ENCODE data around the gene TLL2. TPM values are rescaled to one million over a fixed set of nuclear protein-coding genes. Genes with fewer than 3 reads are reported as not detected.

TLL2 gene
- total RNA-seq, 1 experiment from 2014 or later: 9.1 TPM

DNA sequence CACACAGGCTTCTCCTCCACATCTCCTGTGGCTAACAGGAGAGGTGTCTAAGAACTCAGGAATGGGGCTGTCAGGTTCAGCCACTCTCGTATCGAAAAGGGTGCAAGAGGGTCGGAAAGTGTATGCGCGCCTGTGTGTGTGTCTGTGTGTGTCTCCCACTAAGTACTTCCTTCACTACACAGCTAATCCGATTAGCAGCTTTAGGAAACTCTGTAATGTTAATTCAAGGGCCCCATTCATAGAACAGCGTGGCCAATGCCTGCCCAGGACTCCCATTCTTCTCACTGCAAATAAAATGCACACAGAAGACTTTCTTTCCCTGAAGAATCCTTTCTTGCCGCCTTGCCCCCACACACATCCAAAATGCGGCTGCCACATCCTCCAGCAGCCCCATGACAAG, 39.9 kb downstream of the TLL2 start (continued):
- TF ChIP-seq RORB (CRISPR knock-in tag; IDR thresholded peaks at IDR 0.05) (no peak), OVOL2 (CRISPR knock-in tag; IDR thresholded peaks at IDR 0.05; ENCODE audit: borderline replicate concordance) (no peak), GRHL2 (CRISPR knock-in tag; IDR thresholded peaks at IDR 0.05; ENCODE audit: insufficient replicate concordance, severe bottlenecking) (no peak), ELF4 (CRISPR knock-in tag; IDR thresholded peaks at IDR 0.05; ENCODE audit: low read depth) (no peak), SMAD3 (CRISPR knock-in tag; IDR thresholded peaks at IDR 0.05; ENCODE audit: borderline replicate concordance) (no peak), CREM (CRISPR knock-in tag; IDR thresholded peaks at IDR 0.05) (no peak)
- TF ChIP-seq, protein P1, sequence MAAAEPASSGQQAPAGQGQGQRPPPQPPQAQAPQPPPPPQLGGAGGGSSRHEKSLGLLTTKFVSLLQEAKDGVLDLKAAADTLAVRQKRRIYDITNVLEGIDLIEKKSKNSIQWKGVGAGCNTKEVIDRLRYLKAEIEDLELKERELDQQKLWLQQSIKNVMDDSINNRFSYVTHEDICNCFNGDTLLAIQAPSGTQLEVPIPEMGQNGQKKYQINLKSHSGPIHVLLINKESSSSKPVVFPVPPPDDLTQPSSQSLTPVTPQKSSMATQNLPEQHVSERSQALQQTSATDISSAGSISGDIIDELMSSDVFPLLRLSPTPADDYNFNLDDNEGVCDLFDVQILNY (CRISPR knock-in tag; IDR thresholded peaks at IDR 0.05): no peak

DNA sequence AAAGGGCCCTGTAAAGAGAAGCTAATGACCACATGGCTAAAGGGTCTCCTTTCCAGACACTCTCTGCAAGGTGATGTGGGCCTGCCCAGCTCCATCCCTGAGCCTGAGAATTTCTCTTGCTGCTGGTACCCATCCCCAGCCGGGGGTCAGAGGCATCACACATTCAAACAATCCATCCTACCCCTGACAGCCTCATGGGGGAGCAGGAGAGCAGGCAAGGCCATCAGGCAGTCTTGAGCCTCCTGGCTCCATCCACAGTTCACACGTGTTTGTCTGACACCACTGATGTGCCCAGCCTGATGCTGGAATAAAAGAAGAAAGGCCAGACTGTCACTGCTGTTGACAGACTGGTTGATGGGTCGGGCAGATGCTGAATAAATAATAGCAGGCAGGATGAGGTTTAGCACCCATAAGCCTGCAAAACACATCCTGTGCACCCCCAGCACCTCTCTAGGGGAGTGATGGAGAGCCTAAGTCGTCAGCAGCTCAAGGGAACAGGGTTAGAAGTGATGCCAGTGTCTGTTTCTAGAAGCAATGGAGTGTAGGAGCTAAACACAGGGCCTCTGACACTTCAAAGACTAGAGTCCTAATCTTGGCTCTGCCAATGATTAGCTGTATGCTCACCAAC, 43.5 kb downstream of the TLL2 start:
- peaks cover 5% of the 10 kb centered on the region for H3K36me3 Mint-ChIP-seq
- no peaks in the 10 kb centered on the region for H3K27me3 Mint-ChIP-seq (ENCODE audit: low read depth)
- H3K27ac Mint-ChIP-seq: no peak overlapping the region
- CTCF ChIA-PET: interaction anchor here (0.6 to 4.6 kb wide), 27 partner anchors 10 to 99 kb away, joined by 3 to 31 read pairs (median 5); partner anchors contain the start of gene TLL2
- POLR2A ChIA-PET: interaction anchor here (1.1 kb wide), 1 partner anchor 43 kb away, joined by 3 read pairs; no protein-coding TSS in a partner anchor
- TF ChIP-seq, protein P2, sequence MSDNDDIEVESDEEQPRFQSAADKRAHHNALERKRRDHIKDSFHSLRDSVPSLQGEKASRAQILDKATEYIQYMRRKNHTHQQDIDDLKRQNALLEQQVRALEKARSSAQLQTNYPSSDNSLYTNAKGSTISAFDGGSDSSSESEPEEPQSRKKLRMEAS (CRISPR knock-in tag; IDR thresholded peaks at IDR 0.05): 0 out of 2 replicates have a peak, but pooled peaks have one; percentile 13
- TF ChIP-seq, protein P3, sequence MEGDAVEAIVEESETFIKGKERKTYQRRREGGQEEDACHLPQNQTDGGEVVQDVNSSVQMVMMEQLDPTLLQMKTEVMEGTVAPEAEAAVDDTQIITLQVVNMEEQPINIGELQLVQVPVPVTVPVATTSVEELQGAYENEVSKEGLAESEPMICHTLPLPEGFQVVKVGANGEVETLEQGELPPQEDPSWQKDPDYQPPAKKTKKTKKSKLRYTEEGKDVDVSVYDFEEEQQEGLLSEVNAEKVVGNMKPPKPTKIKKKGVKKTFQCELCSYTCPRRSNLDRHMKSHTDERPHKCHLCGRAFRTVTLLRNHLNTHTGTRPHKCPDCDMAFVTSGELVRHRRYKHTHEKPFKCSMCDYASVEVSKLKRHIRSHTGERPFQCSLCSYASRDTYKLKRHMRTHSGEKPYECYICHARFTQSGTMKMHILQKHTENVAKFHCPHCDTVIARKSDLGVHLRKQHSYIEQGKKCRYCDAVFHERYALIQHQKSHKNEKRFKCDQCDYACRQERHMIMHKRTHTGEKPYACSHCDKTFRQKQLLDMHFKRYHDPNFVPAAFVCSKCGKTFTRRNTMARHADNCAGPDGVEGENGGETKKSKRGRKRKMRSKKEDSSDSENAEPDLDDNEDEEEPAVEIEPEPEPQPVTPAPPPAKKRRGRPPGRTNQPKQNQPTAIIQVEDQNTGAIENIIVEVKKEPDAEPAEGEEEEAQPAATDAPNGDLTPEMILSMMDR (IDR thresholded peaks at IDR 0.05): peak; percentile 46
- no peak for TF ChIP-seq FOXK1 (CRISPR knock-in tag; IDR thresholded peaks at IDR 0.05)
- TF ChIP-seq GTF2I (CRISPR knock-in tag; conservative IDR thresholded peaks at IDR 0.05): no peak
- peaks cover 27% of the 10 kb centered on the region for H3K4me1 Mint-ChIP-seq
- peak; percentile 95 for ATAC-seq
- no peak overlapping the region for H3K4me3 Mint-ChIP-seq
- DNase-seq (ENCODE audit: low spot score): peak; percentile 73
- peaks cover 5% of the 10 kb centered on the region for H3K9me3 Mint-ChIP-seq

DNA sequence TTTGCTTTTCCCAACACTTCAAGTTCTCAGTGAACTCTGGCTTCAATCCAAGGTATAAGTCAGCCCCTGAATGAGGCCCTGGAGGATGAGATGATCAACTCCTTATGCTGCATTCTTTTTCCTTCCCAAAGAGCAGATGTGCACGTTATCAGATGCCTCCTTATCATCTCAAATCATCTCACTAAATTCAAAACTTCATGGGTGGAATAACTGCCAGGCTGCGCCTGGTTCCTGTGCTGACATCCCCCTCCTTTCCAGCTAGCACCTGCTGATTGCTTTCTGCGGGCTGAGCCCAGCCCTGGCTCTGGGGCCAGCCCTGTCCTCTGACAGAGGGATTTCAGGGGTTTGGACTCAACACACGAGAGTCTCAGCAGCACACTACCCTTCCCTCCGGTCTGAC, 44.9 kb downstream of the TLL2 start:
- H3K27ac Mint-ChIP-seq: no peak overlapping the region
- ATAC-seq (no peak), DNase-seq (ENCODE audit: low spot score) (no peak)
- H3K27me3 Mint-ChIP-seq (ENCODE audit: low read depth): no peaks in the 10 kb centered on the region
- H3K36me3 Mint-ChIP-seq: no peaks in the 10 kb centered on the region
- ChIA-PET POLR2A (interaction anchor here (1.1 kb wide), 1 partner anchor 44 kb away, joined by 3 read pairs; no protein-coding TSS in a partner anchor), CTCF (interaction anchor here (0.6 to 4.6 kb wide), 12 partner anchors 11 to 93 kb away, joined by 4 to 30 read pairs (median 10); partner anchors contain the start of gene TLL2)
- H3K4me3 Mint-ChIP-seq: no peak overlapping the region
- peaks cover 30% of the 10 kb centered on the region for H3K4me1 Mint-ChIP-seq
- TF ChIP-seq TEAD4 (CRISPR knock-in tag; IDR thresholded peaks at IDR 0.05) (no peak), NFATC4 (CRISPR knock-in tag; IDR thresholded peaks at IDR 0.05) (no peak), ZNF317 (CRISPR knock-in tag; IDR thresholded peaks at IDR 0.05; ENCODE audit: borderline replicate concordance, low read depth) (no peak), ZNF263 (CRISPR knock-in tag; IDR thresholded peaks at IDR 0.05; ENCODE audit: low read depth) (no peak), RELA (CRISPR knock-in tag; IDR thresholded peaks at IDR 0.05; ENCODE audit: borderline replicate concordance) (no peak), TEAD1 (CRISPR knock-in tag; IDR thresholded peaks at IDR 0.05) (no peak)
- TF ChIP-seq, protein P4, sequence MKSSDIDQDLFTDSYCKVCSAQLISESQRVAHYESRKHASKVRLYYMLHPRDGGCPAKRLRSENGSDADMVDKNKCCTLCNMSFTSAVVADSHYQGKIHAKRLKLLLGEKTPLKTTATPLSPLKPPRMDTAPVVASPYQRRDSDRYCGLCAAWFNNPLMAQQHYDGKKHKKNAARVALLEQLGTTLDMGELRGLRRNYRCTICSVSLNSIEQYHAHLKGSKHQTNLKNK (CRISPR knock-in tag; IDR thresholded peaks at IDR 0.05): no peak
- H3K9me3 Mint-ChIP-seq: no peaks in the 10 kb centered on the region

DNA sequence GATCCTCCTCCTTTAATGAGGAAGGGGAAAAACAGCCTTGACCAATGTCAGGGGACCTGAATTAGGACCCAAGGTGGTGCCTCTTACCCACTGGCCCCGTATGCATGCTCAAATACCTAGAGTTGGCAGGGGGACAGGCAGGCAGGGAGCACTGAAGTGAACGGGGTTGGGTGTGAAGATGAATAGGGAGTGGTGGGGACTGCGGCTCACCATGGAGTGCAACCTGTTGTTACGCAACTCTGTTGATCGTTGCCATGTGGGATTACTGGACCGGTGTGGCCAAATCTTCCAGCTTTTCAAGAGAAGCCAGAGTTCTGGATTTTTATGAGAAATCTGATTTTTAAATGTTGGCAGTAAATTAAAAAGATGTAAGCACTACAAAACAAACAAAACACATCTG, 48.1 kb downstream of the TLL2 start:
- ATAC-seq (no peak), DNase-seq (ENCODE audit: low spot score) (no peak)
- ChIA-PET CTCF (no interaction called here), POLR2A (no interaction called here)
- peaks cover 38% of the 10 kb centered on the region for H3K4me1 Mint-ChIP-seq
- no peak overlapping the region for H3K27ac Mint-ChIP-seq
- no peaks in the 10 kb centered on the region for H3K27me3 Mint-ChIP-seq (ENCODE audit: low read depth)
- no peak overlapping the region for H3K4me3 Mint-ChIP-seq
- peaks cover 17% of the 10 kb centered on the region for H3K9me3 Mint-ChIP-seq
- peaks cover 18% of the 10 kb centered on the region for H3K36me3 Mint-ChIP-seq
- TF ChIP-seq NR2C2 (CRISPR knock-in tag; IDR thresholded peaks at IDR 0.05) (no peak), ETV6 (CRISPR knock-in tag; IDR thresholded peaks at IDR 0.05) (no peak)
- TF ChIP-seq, protein P5, sequence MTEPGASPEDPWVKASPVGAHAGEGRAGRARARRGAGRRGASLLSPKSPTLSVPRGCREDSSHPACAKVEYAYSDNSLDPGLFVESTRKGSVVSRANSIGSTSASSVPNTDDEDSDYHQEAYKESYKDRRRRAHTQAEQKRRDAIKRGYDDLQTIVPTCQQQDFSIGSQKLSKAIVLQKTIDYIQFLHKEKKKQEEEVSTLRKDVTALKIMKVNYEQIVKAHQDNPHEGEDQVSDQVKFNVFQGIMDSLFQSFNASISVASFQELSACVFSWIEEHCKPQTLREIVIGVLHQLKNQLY (CRISPR knock-in tag; IDR thresholded peaks at IDR 0.05): no peak
- TF ChIP-seq, protein P6, sequence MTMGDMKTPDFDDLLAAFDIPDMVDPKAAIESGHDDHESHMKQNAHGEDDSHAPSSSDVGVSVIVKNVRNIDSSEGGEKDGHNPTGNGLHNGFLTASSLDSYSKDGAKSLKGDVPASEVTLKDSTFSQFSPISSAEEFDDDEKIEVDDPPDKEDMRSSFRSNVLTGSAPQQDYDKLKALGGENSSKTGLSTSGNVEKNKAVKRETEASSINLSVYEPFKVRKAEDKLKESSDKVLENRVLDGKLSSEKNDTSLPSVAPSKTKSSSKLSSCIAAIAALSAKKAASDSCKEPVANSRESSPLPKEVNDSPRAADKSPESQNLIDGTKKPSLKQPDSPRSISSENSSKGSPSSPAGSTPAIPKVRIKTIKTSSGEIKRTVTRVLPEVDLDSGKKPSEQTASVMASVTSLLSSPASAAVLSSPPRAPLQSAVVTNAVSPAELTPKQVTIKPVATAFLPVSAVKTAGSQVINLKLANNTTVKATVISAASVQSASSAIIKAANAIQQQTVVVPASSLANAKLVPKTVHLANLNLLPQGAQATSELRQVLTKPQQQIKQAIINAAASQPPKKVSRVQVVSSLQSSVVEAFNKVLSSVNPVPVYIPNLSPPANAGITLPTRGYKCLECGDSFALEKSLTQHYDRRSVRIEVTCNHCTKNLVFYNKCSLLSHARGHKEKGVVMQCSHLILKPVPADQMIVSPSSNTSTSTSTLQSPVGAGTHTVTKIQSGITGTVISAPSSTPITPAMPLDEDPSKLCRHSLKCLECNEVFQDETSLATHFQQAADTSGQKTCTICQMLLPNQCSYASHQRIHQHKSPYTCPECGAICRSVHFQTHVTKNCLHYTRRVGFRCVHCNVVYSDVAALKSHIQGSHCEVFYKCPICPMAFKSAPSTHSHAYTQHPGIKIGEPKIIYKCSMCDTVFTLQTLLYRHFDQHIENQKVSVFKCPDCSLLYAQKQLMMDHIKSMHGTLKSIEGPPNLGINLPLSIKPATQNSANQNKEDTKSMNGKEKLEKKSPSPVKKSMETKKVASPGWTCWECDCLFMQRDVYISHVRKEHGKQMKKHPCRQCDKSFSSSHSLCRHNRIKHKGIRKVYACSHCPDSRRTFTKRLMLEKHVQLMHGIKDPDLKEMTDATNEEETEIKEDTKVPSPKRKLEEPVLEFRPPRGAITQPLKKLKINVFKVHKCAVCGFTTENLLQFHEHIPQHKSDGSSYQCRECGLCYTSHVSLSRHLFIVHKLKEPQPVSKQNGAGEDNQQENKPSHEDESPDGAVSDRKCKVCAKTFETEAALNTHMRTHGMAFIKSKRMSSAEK (CRISPR knock-in tag; IDR thresholded peaks at IDR 0.05; ENCODE audit: borderline replicate concordance): no peak

Data from WTC11 (cell line).